ENCODE results near the gene QRSL1.
"Not testable (repeated sequence)": the region's sequence is repeated elsewhere in the genome, so short reads cannot be mapped to it uniquely, and the experiment has no call there.

QRSL1 gene

DNA sequence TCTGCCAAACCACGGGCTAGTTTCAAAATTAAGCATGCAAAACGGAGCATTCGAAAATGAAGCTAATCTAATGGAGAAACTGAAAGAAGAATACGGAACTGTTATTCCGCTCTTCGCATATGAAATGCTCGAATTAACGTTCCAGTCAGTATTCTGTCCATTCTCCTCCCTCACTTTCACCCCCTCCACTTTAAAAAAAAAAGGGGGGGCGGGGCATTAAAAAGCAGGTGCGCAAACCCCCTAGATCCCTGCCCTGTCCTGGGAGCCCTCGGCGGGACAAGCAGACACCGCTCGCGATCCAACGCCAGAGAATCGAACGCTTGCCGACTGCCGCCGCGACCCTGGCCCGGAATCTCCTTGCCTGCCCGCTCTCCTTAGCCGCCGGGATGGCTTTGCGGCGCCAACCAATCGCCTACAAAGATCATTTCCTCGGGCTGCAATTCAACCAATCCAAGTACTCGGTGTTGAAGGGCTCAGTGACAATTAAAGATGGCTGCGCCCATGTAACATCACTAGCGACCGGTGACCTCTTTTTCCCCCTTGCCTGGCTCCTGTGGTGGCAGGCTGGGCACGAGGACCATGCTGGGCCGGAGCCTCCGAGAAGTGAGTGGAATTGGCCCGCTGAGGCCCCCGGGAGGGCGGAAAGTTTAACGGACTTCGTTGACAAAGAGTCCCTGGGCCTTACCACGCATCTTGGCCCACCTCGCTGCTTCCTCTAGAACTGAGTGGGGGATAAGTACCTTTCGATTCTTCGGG lies at the start of gene QRSL1, which contains the start of gene RTN4IP1:
Gene QRSL1, plus strand, starts transcription at position 476 of the 756 bp plus-strand sequence. Its CDS starts 104 bp downstream, at position 580.
Gene RTN4IP1, minus strand, starts transcription at position 396 of the 756 bp plus-strand sequence. CDS start 477 bp downstream, outside the sequence.
- DNase-seq (ENCODE audit: low spot score): peak; percentile 93

- DNase-seq (ENCODE audit: low spot score): no peak
Observed at GRCh38 chr6:106581468-106581867, 47.9 kb upstream of the QRSL1 start.

GRCh38 chr6:106586815-106587415 lies 42.5 kb upstream of the QRSL1 start:
- DNase-seq (ENCODE audit: low spot score): no peak

- not testable (repeated sequence) for DNase-seq (ENCODE audit: low spot score)
Observed at GRCh38 chr6:106588937-106589336, 40.4 kb upstream of the QRSL1 start.

- no peak for DNase-seq (ENCODE audit: low spot score)
Observed at GRCh38 chr6:106591111-106591825, 38.1 kb upstream of the QRSL1 start.

- DNase-seq (ENCODE audit: low spot score): no peak
Observed at GRCh38 chr6:106599440-106599839, 29.9 kb upstream of the QRSL1 start.

DNA sequence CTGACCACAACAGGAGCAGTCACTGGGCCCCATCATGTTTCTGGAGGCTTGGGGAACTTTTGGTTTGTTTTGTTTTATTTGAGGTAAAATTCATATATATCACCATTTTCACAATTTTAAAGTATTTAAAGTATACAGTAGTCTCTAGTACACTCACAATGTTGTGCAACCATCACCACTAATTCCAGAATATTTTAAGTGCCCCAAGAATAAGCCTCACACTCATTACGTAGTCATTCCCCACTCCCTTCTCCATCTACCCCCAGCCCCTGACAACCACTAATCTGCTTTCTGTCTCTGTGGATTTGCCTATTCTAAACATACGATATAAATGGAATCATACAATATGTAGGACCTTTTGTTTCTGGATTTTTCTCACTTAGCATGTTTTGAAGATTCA lies 29.0 kb upstream of the QRSL1 start:
- DNase-seq (ENCODE audit: low spot score): no peak

DNA sequence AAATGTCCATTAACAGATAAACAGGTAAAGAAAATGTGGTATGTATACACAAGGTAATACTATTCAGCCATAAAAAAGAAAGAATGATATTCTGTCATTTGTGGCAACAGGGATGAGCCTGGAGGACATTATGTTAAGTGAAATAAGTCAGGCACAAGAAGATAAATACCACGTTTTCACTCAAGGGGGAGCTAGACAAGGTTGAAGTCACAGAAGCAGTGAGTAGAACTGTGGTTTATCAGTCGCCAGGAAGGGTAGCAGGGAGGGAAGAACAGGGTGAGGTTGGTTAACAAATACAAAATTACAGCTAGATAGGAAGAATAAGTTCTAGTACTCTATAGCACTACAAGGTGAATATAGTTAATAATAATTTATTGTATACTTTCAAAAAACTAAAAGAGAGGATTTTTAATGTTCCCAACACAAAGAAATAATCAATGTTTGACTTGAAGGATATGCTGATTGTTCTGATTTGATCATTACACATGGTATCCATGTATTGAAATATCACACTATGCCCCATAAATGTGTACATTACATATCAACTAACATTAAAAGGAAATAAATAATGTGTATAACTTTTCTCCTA lies 21.2 kb upstream of the QRSL1 start:
- DNase-seq (ENCODE audit: low spot score): peak; percentile 7

- no peak for DNase-seq (ENCODE audit: low spot score)
Observed at GRCh38 chr6:106609699-106610098, 19.7 kb upstream of the QRSL1 start.

DNA sequence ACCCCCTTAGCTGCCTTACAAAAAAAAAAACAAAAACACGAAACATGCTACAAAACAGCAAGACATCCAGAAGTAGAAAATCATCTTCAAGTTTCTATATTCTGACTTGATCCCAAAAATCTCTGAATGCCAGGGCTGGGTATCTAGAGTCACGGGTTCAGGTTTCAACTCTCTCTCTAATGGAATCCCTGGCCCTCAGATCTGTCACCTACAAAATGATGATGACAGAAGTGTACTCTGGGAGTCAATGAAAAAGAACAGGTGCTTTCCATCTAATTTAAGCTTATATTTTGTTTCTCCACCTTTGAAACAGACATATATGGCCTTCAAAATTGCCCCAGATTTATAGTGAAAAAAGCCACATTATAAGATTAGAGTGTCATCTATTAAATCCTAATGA lies 18.3 kb upstream of the QRSL1 start:
- no peak for DNase-seq (ENCODE audit: low spot score)

DNA sequence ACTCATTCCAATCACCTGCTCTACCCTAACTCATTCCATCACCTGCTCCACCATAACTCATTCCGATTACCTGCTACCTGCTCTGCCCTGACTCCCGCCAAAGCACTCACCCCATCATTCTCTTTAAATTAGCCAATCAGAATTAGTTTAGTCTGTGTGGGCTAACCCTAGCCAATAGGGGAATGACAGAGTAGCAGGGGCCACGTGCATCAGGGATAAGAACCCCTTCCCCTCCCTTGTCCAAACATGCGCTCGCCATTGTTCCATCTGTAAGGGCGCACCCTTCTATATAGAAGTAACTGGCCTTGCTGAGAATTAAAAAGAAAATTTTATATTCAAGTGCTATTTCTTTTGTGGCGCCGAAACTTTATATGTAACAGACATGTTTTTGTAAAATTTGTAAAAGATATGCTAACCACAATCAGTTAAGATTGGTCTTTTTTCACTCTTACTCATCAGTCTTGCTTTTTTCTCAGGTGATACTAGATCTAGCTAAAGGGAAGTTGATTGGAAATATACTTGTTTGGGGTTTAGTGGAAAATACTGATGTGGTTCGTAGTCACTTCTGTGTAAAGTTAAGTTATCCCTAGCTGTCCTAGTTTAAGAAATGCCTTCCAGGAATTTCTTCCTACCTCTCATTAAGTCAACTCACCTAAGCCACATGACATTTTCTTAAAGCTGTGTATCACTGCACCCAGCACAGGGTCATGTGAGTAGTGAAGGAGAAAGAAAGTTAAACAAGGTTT lies 16.5 kb upstream of the QRSL1 start:
- no peak for DNase-seq (ENCODE audit: low spot score)

- DNase-seq (ENCODE audit: low spot score): no peak
Observed at GRCh38 chr6:106613590-106613989, 15.8 kb upstream of the QRSL1 start.

GRCh38 chr6:106614166-106614565 lies 15.2 kb upstream of the QRSL1 start:
- no peak for DNase-seq (ENCODE audit: low spot score)

DNA sequence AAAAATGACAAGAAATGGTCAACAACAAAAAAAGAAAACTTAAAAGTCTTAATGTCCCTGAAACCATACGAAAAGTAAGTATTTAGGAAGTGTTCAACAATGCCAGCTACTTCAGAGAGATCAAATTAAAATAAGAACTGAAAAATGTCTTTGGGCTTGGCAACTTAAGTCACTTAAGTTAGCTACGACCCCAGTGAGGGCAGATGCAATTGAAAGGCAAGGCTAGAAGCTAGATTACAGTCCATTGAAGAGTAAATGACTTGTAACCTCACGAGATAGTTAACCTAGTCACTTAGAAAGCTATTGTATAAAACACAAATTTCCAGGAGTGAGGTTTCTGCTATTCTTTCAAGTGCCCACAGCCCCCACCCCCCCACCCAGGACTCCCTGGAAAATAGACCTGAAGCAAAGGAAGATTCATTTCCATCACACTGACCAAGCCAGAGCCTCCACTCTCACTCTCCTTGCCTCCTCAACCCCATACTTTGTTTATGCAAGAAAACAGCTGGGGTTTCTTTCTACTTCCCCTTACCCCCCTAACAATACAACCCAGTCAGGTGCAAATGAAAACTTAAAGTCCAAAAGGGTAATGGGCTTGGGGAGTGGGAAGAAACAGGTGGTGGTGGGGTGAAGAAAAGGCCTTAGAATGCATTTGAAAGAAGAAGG lies 14.7 kb upstream of the QRSL1 start:
- DNase-seq (ENCODE audit: low spot score): no peak

GRCh38 chr6:106617302-106617701 lies 12.1 kb upstream of the QRSL1 start:
- DNase-seq (ENCODE audit: low spot score): no peak

DNA sequence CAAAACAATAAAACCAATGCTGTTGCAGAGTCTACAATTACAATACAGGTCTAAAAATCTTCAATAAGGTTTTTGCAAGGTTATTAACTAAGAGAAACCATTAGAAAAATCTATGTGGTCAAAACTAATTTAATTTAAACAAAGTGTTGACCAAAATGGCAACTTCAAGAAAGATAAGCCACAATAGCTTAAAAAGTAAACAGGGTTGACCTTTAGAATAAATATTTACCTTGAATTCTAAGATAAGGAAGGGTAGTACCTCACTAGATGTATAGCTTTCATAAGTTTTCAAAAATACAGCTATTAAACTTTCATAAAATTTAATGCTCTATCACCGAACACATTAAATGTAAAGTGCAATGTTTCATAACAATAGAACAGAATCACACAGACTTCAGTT lies 11.5 kb upstream of the QRSL1 start:
- DNase-seq (ENCODE audit: low spot score): no peak

- DNase-seq (ENCODE audit: low spot score): no peak
Observed at GRCh38 chr6:106618324-106618723, 11.1 kb upstream of the QRSL1 start.

GRCh38 chr6:106619223-106619622 lies 10.2 kb upstream of the QRSL1 start:
- DNase-seq (ENCODE audit: low spot score): no peak

DNA sequence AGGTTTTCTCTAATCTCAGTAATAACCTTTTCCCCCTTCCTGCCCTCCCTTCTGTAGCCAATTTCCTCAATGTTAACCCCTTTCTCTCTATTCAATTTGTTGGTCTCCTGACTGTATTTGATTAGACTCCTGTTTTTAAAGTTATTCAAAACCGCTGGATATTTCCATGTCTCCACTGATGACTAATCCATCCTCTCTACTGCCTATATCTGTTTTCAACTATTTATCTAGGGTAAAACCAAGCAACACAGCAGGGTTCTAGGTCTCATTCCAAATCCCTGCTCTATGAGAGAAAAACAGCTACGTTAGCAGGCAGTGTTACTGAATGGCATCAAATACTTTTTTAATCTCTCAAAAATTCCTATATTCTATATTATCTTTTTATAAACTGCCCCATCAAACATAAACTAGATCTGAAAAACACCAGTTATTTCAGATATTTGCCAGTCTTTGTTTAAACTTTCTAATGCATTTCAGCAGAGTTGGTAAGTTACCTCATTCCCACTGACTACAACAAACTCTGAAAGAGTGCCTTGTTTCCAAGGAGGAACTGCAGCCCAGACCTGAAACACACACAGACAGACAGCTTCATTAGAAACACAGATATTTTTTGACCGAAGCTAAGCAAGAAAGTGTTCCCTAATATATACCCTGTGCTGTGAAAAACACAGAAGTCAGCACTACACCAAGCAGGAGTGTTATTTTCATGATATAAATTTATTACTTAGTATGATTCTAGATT lies 8.3 kb upstream of the QRSL1 start:
- DNase-seq (ENCODE audit: low spot score): no peak

GRCh38 chr6:106622412-106622811 lies 7.0 kb upstream of the QRSL1 start:
- no peak for DNase-seq (ENCODE audit: low spot score)

GRCh38 chr6:106623039-106623438 lies 6.3 kb upstream of the QRSL1 start:
- no peak for DNase-seq (ENCODE audit: low spot score)

Data from globus pallidus (tissue), 1 donor.